ENCODE results near the gene INO80E. TPM values are rescaled to one million over a fixed set of nuclear protein-coding genes. Genes with fewer than 3 reads are reported as not detected.

INO80E gene
- total RNA-seq, 1 experiment from 2014 or later: 90.1 TPM

GRCh38 chr16:30030011-30030685, 34.1 kb downstream of the INO80E start:
- H3K27ac Mint-ChIP-seq (ENCODE audit: low read depth, unreplicated experiment): no peak overlapping the region

GRCh38 chr16:30030841-30031413, 34.9 kb downstream of the INO80E start, which contains the start of gene TLCD3B:
TSS of gene TLCD3B (minus strand) at chr16:30031271. CDS start at chr16:30030527, 744 bp downstream.
- no peak within 1 kb of the TSS for H3K27ac Mint-ChIP-seq (ENCODE audit: low read depth, unreplicated experiment)
- no peak for TF ChIP-seq CTCF (IDR thresholded peaks at IDR 0.05; ENCODE audit: unreplicated experiment)
- H3K9me3 Mint-ChIP-seq (ENCODE audit: unreplicated experiment): no peaks in the 10 kb centered on the region
- intact Hi-C loops (cut with micrococcal nuclease): no loop called here
- H3K4me3 Mint-ChIP-seq (ENCODE audit: unreplicated experiment): no peak within 1 kb of the TSS
- H3K27me3 Mint-ChIP-seq (ENCODE audit: insufficient read depth, unreplicated experiment): peaks cover 47% of the 10 kb centered on the region
- no TSS peak for BruUV-seq (replicated peaks)
- DNase-seq (ENCODE audit: unreplicated experiment): no peak
- CTCF ChIA-PET: interaction anchor here (0.5 to 3.7 kb wide), 21 partner anchors 9 to 378 kb away, joined by 3 to 43 read pairs (median 5); partner anchors contain the start of gene C16orf92
- H3K4me1 Mint-ChIP-seq (ENCODE audit: insufficient read depth, unreplicated experiment): no peaks in the 10 kb centered on the region
- POLR2A ChIA-PET: interaction anchor here (0.9 to 1.0 kb wide), 2 partner anchors 9 to 163 kb away, joined by 3 read pairs; no protein-coding TSS in a partner anchor
- H3K36me3 Mint-ChIP-seq (ENCODE audit: insufficient read depth, unreplicated experiment): no peaks in the 10 kb centered on the region

More at GRCh38 chr16:30030011-30030685, 34.1 kb downstream of the INO80E start:
- ChIA-PET POLR2A (no interaction called here), CTCF (interaction anchor here (0.7 to 2.8 kb wide), 2 partner anchors 8 to 353 kb away, joined by 3 to 32 read pairs; partner anchors contain the start of gene C16orf92)
- TF ChIP-seq CTCF (IDR thresholded peaks at IDR 0.05; ENCODE audit: unreplicated experiment): no peak
- intact Hi-C loops (cut with micrococcal nuclease): no loop called here
- no peak for DNase-seq (ENCODE audit: unreplicated experiment)
- no peaks in the 10 kb centered on the region for H3K9me3 Mint-ChIP-seq (ENCODE audit: unreplicated experiment)
- no peaks in the 10 kb centered on the region for H3K4me1 Mint-ChIP-seq (ENCODE audit: insufficient read depth, unreplicated experiment)
- no peaks in the 10 kb centered on the region for H3K36me3 Mint-ChIP-seq (ENCODE audit: insufficient read depth, unreplicated experiment)
- no TSS peak for BruUV-seq (replicated peaks)
- no peak overlapping the region for H3K4me3 Mint-ChIP-seq (ENCODE audit: unreplicated experiment)
- H3K27me3 Mint-ChIP-seq (ENCODE audit: insufficient read depth, unreplicated experiment): peaks cover 53% of the 10 kb centered on the region

DNA sequence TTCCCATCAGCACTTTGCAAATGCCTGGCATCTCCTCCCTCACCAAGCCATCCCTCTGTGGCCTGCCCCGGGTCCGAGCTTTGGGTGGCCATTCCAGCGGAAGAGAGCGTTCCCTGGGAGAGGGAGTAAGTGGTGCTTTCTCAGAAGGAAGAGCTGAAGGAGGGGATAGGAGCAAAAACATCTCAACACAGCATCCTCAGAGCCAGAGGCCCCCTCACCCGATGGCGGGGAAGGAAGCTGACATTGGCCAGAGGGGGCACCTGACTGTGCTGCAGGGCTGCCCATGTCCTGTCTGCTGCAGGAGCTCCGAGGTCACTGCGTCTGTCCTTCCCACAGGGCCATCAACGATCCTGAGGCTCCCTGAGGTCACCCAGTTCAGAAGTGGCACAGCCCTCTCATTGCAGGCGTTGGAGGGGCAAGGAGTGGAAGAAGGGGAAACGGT, 35.5 kb downstream of the INO80E start:
- TF ChIP-seq CTCF (IDR thresholded peaks at IDR 0.05; ENCODE audit: unreplicated experiment): no peak
- Mint-ChIP-seq H3K36me3 (ENCODE audit: insufficient read depth, unreplicated experiment) (no peaks in the 10 kb centered on the region), H3K4me3 (ENCODE audit: unreplicated experiment) (no peak overlapping the region), H3K9me3 (ENCODE audit: unreplicated experiment) (no peaks in the 10 kb centered on the region), H3K4me1 (ENCODE audit: insufficient read depth, unreplicated experiment) (no peaks in the 10 kb centered on the region), H3K27ac (ENCODE audit: low read depth, unreplicated experiment) (no peak overlapping the region), H3K27me3 (ENCODE audit: insufficient read depth, unreplicated experiment) (peaks cover 42% of the 10 kb centered on the region)
- no peak for DNase-seq (ENCODE audit: unreplicated experiment)
- ChIA-PET CTCF (interaction anchor here (0.5 to 3.7 kb wide), 32 partner anchors 9 to 377 kb away, joined by 3 to 43 read pairs (median 6); partner anchors contain the start of genes C16orf92, KCTD13, MVP and PAGR1), POLR2A (interaction anchor here (0.5 to 1.3 kb wide), 4 partner anchors 9 to 163 kb away, joined by 3 read pairs; no protein-coding TSS in a partner anchor)
- intact Hi-C loops (cut with micrococcal nuclease): no loop called here
- BruUV-seq (replicated peaks): no TSS peak

All from MCF 10A (cell line).